ENCODE results near the gene GSPT2. TPM values are rescaled to one million over a fixed set of nuclear protein-coding genes. Genes with fewer than 3 reads are reported as not detected.
A peak's percentile ranks its signal among the peaks of the same experiment; 100 is the strongest.

Gene GSPT2
- total and polyA plus RNA-seq, 8 donors, result 2.9 to 13.6 (median 3.5) TPM; not detected in 1

DNA sequence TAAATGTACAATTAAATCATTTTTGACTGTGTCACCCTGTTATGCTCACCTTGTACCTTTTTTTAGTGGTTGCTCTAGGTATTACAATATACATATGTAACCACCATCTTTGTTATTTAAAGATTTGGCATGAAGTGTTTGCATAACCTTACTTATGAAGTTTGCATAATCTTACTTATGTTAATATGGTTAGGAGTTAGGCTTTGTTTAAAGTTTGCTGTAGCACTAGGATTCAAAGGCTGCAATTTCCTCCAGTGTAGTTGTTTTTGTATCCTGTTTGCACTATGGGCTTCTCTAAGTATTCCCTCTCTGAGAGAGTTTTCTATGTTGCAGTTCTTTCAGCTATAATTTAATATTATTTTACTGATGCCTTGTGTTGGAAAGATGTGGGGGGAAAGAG is 15.0 kb upstream of the GSPT2 start:
- DNase-seq, result no peak
- no peak for TF ChIP-seq POLR2A (IDR thresholded peaks at IDR 0.05)
- TF ChIP-seq, protein P1, sequence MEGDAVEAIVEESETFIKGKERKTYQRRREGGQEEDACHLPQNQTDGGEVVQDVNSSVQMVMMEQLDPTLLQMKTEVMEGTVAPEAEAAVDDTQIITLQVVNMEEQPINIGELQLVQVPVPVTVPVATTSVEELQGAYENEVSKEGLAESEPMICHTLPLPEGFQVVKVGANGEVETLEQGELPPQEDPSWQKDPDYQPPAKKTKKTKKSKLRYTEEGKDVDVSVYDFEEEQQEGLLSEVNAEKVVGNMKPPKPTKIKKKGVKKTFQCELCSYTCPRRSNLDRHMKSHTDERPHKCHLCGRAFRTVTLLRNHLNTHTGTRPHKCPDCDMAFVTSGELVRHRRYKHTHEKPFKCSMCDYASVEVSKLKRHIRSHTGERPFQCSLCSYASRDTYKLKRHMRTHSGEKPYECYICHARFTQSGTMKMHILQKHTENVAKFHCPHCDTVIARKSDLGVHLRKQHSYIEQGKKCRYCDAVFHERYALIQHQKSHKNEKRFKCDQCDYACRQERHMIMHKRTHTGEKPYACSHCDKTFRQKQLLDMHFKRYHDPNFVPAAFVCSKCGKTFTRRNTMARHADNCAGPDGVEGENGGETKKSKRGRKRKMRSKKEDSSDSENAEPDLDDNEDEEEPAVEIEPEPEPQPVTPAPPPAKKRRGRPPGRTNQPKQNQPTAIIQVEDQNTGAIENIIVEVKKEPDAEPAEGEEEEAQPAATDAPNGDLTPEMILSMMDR (IDR thresholded peaks at IDR 0.05), result no peak
- TF ChIP-seq POLR2AphosphoS5 (IDR thresholded peaks at IDR 0.05), result no peak
- TF ChIP-seq EP300 (IDR thresholded peaks at IDR 0.05), result no peak
- Histone ChIP-seq H3K36me3 (no peaks in the 10 kb centered on the region), H3K4me3 (no peak overlapping the region), H3K27ac (no peak overlapping the region), H3K4me1 (no peaks in the 10 kb centered on the region), H3K9me3 (no peaks in the 10 kb centered on the region), H3K27me3 (peaks cover 0 to 24% (median 0%) of the 10 kb centered on the region in 3 donors)
- intact Hi-C loops (cut with DNase I; ENCODE audit: low total_unique reads), result no loop called here

DNA sequence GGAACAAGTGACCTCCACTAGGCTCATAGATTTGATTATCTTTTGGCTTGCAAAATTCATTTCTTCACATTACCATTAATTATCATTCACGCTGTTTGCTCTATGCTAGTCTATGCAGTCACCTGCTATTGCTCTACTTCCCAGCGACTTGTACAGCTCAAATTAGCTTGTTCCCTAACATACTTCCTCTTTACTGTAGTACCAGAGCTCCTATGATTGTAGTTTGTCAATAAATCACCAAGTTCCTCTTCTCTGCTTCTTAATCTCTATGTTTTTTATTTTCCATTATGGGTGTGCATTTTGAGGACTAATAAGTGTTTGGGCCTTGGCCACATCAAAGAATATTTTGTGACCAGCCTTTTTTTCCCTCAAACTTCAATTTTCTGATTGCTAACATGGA is 6.2 kb upstream of the GSPT2 start:
- Histone ChIP-seq H3K9me3 (no peaks in the 10 kb centered on the region), H3K27me3 (peaks cover 0 to 30% (median 0%) of the 10 kb centered on the region in 3 donors), H3K4me1 (no peaks in the 10 kb centered on the region), H3K27ac (no peak overlapping the region), H3K4me3 (no peak overlapping the region), H3K36me3 (no peaks in the 10 kb centered on the region)
- TF ChIP-seq EP300 (IDR thresholded peaks at IDR 0.05), result no peak
- intact Hi-C loops (cut with DNase I; ENCODE audit: low total_unique reads), result no loop called here
- DNase-seq, result no peak
- 51 to 71% (median 58%) methylated on average over 2 of the region's 2 CpGs for WGBS, 5 donors

DNA sequence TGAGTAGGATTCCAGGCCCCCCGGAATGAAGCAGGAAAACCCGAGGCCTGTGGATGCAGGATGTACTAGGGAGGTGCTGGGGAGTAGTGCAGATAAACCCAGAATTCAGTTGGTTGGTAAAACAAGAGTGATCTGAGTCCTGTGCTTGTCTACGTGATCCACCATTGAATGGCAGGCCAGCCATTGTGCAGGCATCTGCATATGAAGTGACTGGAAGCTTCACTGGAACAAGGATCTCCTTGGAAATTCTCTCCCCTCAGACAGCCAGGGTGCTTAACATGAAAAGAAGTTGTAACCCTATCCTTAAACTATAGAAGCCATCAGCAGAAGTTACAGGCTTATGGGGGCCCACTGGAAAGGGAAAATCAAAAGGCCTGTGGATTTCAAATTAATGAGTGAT is 656 bp upstream of the GSPT2 start:
- peaks cover 0 to 25% (median 0%) of the 10 kb centered on the region in 3 donors for H3K27me3 ChIP-seq
- no peak overlapping the region for H3K27ac ChIP-seq
- WGBS, 5 donors, result 53 to 90% (median 80%) methylated on average over 1 to 3 of the region's 3 CpGs
- no peaks in the 10 kb centered on the region for H3K36me3 ChIP-seq
- no peak for TF ChIP-seq POLR2AphosphoS5 (IDR thresholded peaks at IDR 0.05)
- no peak for TF ChIP-seq POLR2A (IDR thresholded peaks at IDR 0.05)
- TF ChIP-seq, protein P1 (IDR thresholded peaks at IDR 0.05), result no peak
- no peak for TF ChIP-seq EP300 (IDR thresholded peaks at IDR 0.05)
- intact Hi-C loops (cut with DNase I; ENCODE audit: low total_unique reads), result no loop called here
- H3K4me1 ChIP-seq, result peaks cover 0 to 15% (median 0%) of the 10 kb centered on the region in 4 donors
- H3K9me3 ChIP-seq, result peaks cover 0 to 10% (median 0%) of the 10 kb centered on the region in 4 donors
- no peak for DNase-seq
- peak overlapping the region in 3 of 4 donors; percentile 52 to 72 (median 59) for H3K4me3 ChIP-seq

DNA sequence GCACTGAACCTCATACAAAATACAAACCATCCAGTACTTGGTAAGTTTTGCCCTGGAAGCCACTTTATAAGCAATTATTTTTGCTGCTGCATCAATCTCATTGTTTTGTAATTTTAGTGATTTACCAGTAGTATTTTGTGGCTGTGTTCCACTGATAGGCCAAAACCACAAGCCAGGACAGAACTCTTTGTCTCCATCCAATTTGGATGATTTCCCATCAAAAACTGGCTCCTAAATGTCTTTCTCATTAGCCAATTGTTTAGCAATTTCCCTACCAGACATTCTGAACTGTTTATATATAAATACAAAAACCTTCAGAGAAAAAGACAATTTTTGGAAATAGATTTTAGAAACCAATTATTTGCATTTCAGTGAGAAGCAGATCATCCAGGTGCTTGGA is 4.4 kb downstream of the GSPT2 start:
- no peak for DNase-seq
- intact Hi-C loops (cut with DNase I; ENCODE audit: low total_unique reads), result no loop called here
- Histone ChIP-seq H3K36me3 (no peaks in the 10 kb centered on the region), H3K4me1 (peaks cover 0 to 15% (median 0%) of the 10 kb centered on the region in 4 donors), H3K4me3 (no peak overlapping the region), H3K9me3 (peaks cover 0 to 13% (median 3%) of the 10 kb centered on the region in 4 donors), H3K27me3 (peaks cover 0 to 8% (median 0%) of the 10 kb centered on the region in 3 donors), H3K27ac (no peak overlapping the region)
- TF ChIP-seq, protein P1 (IDR thresholded peaks at IDR 0.05), result no peak
- no peak for TF ChIP-seq POLR2A (IDR thresholded peaks at IDR 0.05)

DNA sequence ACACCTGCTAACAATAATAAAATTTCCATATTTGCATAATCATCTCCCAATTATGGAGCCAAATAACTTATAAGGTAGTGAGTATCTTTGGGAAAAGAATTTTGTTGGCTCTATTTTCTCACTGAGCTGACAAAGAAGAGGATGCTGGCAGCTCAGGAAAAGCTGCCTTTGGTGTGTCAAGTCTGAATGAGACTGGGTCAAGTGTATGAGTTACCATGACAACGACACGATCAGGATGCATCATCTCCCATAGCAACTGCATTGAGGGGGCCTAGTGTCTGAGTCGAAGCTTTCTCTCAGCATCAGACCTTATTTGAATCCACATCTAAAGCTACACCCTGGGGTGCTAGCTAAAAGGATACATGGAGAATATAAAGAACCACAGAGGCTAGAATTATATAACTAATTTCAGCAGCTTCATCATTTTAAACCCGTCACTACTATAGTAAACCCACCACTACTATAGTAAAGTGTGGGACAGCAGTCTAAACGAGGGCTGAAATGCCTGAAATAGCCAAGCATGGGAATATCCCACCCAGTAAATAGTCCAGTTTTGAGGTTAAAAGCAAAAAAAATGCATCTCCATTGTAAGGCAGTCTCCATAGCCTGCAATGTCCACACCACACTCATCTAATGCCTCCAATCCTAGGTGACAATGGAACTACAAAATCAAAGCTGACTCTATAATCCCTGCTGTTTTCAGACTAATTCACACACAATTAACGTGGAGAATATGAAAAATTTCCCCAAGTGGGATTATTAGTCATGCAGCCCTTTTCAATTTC is 16.0 kb downstream of the GSPT2 start:
- H3K27me3 ChIP-seq, result peaks cover 0 to 3% (median 0%) of the 10 kb centered on the region in 3 donors
- intact Hi-C loops (cut with DNase I; ENCODE audit: low total_unique reads), result no loop called here
- no peak for TF ChIP-seq EP300 (IDR thresholded peaks at IDR 0.05)
- no peaks in the 10 kb centered on the region for H3K9me3 ChIP-seq
- DNase-seq, result peak in 1 of 2 donors; percentile 9
- H3K36me3 ChIP-seq, result no peaks in the 10 kb centered on the region
- no peak overlapping the region for H3K4me3 ChIP-seq
- no peaks in the 10 kb centered on the region for H3K4me1 ChIP-seq
- 47 to 60% (median 47%) methylated on average over 6 of the region's 6 CpGs for WGBS, 5 donors
- no peak overlapping the region for H3K27ac ChIP-seq
